Measurements from ENCODE around the gene TPRA1.

DNA sequence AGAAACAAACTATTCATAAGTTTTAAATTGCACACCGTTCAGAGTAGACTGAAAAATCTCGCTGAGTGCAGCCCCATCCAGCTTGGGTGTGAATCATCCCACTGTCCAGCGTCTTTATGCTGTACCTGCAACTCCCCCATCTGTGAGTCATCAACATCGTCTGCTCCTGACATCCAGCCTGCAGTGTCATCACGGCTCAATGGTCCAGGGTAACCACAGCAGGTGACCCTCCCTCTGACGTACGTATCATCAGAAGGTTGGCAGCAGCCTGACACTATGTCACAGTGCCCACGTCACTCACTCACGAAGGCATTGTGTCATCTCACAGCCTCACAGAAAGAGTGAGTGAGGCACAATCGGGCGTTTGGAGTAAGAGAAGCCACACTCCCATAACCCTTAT lies 65.2 kb downstream of the TPRA1 start:
- TF ChIP-seq, protein P1, sequence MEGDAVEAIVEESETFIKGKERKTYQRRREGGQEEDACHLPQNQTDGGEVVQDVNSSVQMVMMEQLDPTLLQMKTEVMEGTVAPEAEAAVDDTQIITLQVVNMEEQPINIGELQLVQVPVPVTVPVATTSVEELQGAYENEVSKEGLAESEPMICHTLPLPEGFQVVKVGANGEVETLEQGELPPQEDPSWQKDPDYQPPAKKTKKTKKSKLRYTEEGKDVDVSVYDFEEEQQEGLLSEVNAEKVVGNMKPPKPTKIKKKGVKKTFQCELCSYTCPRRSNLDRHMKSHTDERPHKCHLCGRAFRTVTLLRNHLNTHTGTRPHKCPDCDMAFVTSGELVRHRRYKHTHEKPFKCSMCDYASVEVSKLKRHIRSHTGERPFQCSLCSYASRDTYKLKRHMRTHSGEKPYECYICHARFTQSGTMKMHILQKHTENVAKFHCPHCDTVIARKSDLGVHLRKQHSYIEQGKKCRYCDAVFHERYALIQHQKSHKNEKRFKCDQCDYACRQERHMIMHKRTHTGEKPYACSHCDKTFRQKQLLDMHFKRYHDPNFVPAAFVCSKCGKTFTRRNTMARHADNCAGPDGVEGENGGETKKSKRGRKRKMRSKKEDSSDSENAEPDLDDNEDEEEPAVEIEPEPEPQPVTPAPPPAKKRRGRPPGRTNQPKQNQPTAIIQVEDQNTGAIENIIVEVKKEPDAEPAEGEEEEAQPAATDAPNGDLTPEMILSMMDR (IDR thresholded peaks at IDR 0.05), result no peak
- no peak for TF ChIP-seq POLR2A (IDR thresholded peaks at IDR 0.05)

Data from testis (tissue), 2 donors.